Fibroblast of lung (primary cell): Measurements from ENCODE around the gene CYP2C9. TPM values are rescaled to one million over a fixed set of nuclear protein-coding genes. Genes with fewer than 3 reads are reported as not detected.

ENCODE experiments used
- DNase-seq, 2 donors: peaks; one replicate each; pipeline versions ENCODE4 v3.0.0 to v3.0.0-alpha.2; 2010; ENCODE audit warnings: low read depth in 2 of 2
- H2AFZ ChIP-seq: 2 replicates; pipeline ENCODE4 v1.5.1; 2012; ENCODE audit warnings: low read length, control low read depth, inconsistent platforms
- H3K27ac ChIP-seq: 2 replicates; pipeline ENCODE4 v1.5.1; 2011; ENCODE audit warnings: low read length, control low read depth; ENCODE audit not compliant: insufficient read depth
- H3K27me3 ChIP-seq: 2 replicates; pipeline ENCODE4 v1.5.1; 2011; ENCODE audit warnings: mild to moderate bottlenecking, low read length; ENCODE audit not compliant: control insufficient read depth, insufficient read depth
- H3K36me3 ChIP-seq: 2 replicates; pipeline ENCODE4 v1.5.1; 2011; ENCODE audit warnings: low read length; ENCODE audit not compliant: control insufficient read depth, insufficient read depth
- H3K4me1 ChIP-seq: 2 replicates; pipeline ENCODE4 v1.5.1; 2011; ENCODE audit warnings: low read length; ENCODE audit not compliant: control insufficient read depth, insufficient read depth; ENCODE audit errors: extremely low read depth
- H3K4me2 ChIP-seq: 2 replicates; pipeline ENCODE4 v1.5.1; 2011; ENCODE audit warnings: low read length, control low read depth; ENCODE audit not compliant: insufficient read depth; ENCODE audit errors: extremely low read depth
- H3K4me3 ChIP-seq, 4 experiments: fragments of 200-600 bp in 1 of 4; sonication (generic) in 1 of 4; replicated peaks in 1 of 4; 2 replicates each; pipeline ENCODE4 v1.5.1; 2011 to 2016; ENCODE audit warnings: low read length in 4 of 4, low read depth in 3 of 4, mild to moderate bottlenecking in 3 of 4, control low read depth in 2 of 4, inconsistent platforms in 1 of 4, mixed read lengths in 1 of 4; ENCODE audit not compliant: insufficient read depth in 1 of 4; ENCODE audit errors: control extremely low read depth in 1 of 4
- H3K79me2 ChIP-seq: 2 replicates; pipeline ENCODE4 v1.5.1; 2012; ENCODE audit warnings: mild to moderate bottlenecking, low read length, inconsistent platforms; ENCODE audit not compliant: control insufficient read depth, insufficient read depth
- H3K9ac ChIP-seq: 2 replicates; pipeline ENCODE4 v1.5.1; 2011; ENCODE audit warnings: mild to moderate bottlenecking, low read length, control low read depth; ENCODE audit not compliant: insufficient read depth
- H3K9me3 ChIP-seq: 2 replicates; pipeline ENCODE4 v1.5.1; 2012; ENCODE audit warnings: low read depth, low read length; ENCODE audit not compliant: control insufficient read depth, insufficient read depth
- H4K20me1 ChIP-seq: 2 replicates; pipeline ENCODE4 v1.5.1; 2011; ENCODE audit warnings: low read length; ENCODE audit not compliant: control insufficient read depth, insufficient read depth; ENCODE audit errors: extremely low read depth
- EZH2 ChIP-seq: IDR thresholded peaks from 2 replicates; pipeline ENCODE4 v1.5.1; 2012; ENCODE audit warnings: low read length, control low read depth, mild to moderate bottlenecking; ENCODE audit errors: missing control alignments
- polyA plus RNA-seq, 2 donors: library from polyadenylated mRNA; depleted of rRNA in 1 of 2; stranded (reverse) in 1 of 2; unstranded in 1 of 2; fragments of >200 nt; gene quantifications; 2 replicates each; pipeline ENCODE4 v1.2.1, GENCODE V29; 2011 to 2012; ENCODE audit warnings: missing spikeins in 1 of 2
- total RNA-seq: library from RNA; depleted of rRNA; stranded (reverse); fragments of >200 nt; gene quantifications from 2 replicates; pipeline ENCODE4 v1.2.1, GENCODE V29; 2014
- TF ChIP-seq, protein P1 (sequence below), 2 donors: IDR thresholded peaks in 1 of 2; conservative IDR thresholded peaks in 1 of 2; 1 replicate in 1 of 2; 2 replicates in 1 of 2; pipeline ENCODE4 v1.5.1; 2011 to 2012; ENCODE audit warnings: low read length in 2 of 2, control low read depth in 1 of 2, inconsistent platforms in 1 of 2, low read depth in 1 of 2, mild to moderate bottlenecking in 1 of 2

The CYP2C9 gene
- total and polyA plus RNA-seq, 2 donors (not counting 1 experiment from before 2014, with no cell fraction given) = not detected

DNA sequence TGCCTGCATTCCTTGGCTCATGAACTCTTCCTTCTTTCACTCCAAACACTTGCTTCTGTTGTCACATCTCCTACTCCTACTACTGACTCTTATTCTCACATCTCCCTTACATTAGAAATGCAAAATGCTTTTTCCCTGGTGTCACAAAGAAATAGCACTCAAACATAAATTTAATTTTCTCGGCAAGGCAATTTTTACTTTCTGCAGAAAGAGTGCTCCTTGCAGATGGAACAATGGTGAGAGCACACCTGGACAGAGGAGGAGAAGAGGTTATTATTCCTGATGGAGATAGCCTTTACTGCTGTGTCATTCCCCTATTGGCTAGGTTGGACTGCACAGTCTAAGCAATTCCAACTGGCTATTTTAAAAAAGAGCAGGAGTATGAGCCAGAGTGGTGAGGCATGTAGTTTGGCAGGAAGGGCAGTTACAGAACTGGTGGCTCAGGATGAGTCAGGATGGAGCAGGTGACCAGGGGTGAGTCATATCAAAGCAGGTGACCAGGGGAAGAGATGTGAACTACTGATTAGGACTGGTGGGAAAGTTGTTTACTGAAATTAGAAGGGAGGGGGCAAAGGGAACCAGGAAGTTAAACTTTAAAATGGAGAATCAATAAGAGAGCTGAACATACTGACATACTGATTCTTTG lies 52.9 kb downstream of the CYP2C9 start:
- Histone ChIP-seq H3K4me2 (no peak overlapping the region), H3K36me3 (no peaks in the 10 kb centered on the region), H3K79me2 (no peaks in the 10 kb centered on the region), H3K9ac (no peak overlapping the region), H3K4me1 (no peaks in the 10 kb centered on the region), H3K27me3 (no peaks in the 10 kb centered on the region), H2AFZ (no peak overlapping the region), H3K9me3 (no peaks in the 10 kb centered on the region), H3K27ac (no peak overlapping the region), H3K4me3 (no peak overlapping the region), H4K20me1 (no peaks in the 10 kb centered on the region)
- DNase-seq = no peak
- TF ChIP-seq, protein P1, sequence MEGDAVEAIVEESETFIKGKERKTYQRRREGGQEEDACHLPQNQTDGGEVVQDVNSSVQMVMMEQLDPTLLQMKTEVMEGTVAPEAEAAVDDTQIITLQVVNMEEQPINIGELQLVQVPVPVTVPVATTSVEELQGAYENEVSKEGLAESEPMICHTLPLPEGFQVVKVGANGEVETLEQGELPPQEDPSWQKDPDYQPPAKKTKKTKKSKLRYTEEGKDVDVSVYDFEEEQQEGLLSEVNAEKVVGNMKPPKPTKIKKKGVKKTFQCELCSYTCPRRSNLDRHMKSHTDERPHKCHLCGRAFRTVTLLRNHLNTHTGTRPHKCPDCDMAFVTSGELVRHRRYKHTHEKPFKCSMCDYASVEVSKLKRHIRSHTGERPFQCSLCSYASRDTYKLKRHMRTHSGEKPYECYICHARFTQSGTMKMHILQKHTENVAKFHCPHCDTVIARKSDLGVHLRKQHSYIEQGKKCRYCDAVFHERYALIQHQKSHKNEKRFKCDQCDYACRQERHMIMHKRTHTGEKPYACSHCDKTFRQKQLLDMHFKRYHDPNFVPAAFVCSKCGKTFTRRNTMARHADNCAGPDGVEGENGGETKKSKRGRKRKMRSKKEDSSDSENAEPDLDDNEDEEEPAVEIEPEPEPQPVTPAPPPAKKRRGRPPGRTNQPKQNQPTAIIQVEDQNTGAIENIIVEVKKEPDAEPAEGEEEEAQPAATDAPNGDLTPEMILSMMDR (conservative IDR thresholded peaks at IDR 0.05 in 1 of 2, IDR thresholded peaks at IDR 0.05 in 1 of 2; ENCODE audit: low read depth in 1 of 2, low read length in 2 of 2) = no peak
- TF ChIP-seq EZH2 = no peak

DNA sequence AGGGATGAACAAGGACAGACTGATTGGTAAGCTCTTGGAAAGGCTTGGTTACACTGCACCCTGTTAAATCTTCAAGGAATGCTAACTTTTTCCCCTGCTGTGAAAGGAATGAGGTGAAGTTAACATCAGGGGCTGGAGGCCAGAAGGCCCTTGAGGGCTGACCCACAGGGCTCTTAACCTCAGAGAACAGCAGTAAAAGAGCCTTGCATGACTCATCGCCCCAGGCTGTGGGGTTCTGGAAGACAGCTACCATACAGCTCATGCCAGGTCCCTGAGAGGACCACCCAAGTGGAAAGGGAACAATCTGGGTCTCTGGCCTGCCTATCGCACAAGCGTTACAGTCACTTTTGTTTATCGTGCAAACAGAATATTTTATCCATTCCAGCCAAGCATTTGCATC lies 54.4 kb downstream of the CYP2C9 start:
- no peaks in the 10 kb centered on the region for H3K4me1 ChIP-seq
- H3K27me3 ChIP-seq = no peaks in the 10 kb centered on the region
- H3K9me3 ChIP-seq = no peaks in the 10 kb centered on the region
- no peak overlapping the region for H3K4me3 ChIP-seq
- H4K20me1 ChIP-seq = no peaks in the 10 kb centered on the region
- no peak for DNase-seq
- no peak overlapping the region for H3K9ac ChIP-seq
- no peak overlapping the region for H3K4me2 ChIP-seq
- H3K36me3 ChIP-seq = no peaks in the 10 kb centered on the region
- no peaks in the 10 kb centered on the region for H3K79me2 ChIP-seq
- no peak overlapping the region for H3K27ac ChIP-seq
- no peak overlapping the region for H2AFZ ChIP-seq
- TF ChIP-seq, protein P1 (conservative IDR thresholded peaks at IDR 0.05 in 1 of 2, IDR thresholded peaks at IDR 0.05 in 1 of 2; ENCODE audit: low read depth in 1 of 2, low read length in 2 of 2) = no peak
- TF ChIP-seq EZH2 = no peak

DNA sequence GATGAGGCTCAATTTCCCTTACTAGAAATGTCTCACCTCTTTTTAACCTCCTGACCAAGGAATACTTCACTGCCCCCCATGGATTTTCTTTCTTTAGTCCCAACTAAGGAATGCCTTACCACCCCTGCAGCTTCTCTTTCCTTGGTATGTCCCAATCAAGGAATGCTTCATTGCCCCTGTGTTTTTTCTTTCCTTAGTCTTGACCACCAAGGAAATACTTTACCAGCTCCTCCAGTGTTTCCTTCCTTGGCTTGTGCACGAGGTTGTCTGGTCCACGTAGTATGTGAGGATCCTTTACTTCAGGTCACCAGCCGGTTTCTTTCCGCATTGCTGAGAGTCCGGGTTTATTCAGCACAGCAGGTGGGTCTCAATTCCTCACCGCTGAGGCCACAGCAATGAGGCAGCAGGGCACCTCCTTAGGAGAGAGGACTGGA lies 59.3 kb downstream of the CYP2C9 start:
- H3K27ac ChIP-seq = no peak overlapping the region
- TF ChIP-seq, protein P1 (conservative IDR thresholded peaks at IDR 0.05 in 1 of 2, IDR thresholded peaks at IDR 0.05 in 1 of 2; ENCODE audit: low read depth in 1 of 2, low read length in 2 of 2) = no peak

More for the DNA sequence above, 59.3 kb downstream of the CYP2C9 start:
- no peak overlapping the region for H3K9ac ChIP-seq
- no peaks in the 10 kb centered on the region for H3K4me1 ChIP-seq
- no peaks in the 10 kb centered on the region for H4K20me1 ChIP-seq
- H3K79me2 ChIP-seq = no peaks in the 10 kb centered on the region
- H3K4me2 ChIP-seq = no peak overlapping the region
- no peak overlapping the region for H3K4me3 ChIP-seq
- no peaks in the 10 kb centered on the region for H3K27me3 ChIP-seq
- H2AFZ ChIP-seq = no peak overlapping the region
- H3K36me3 ChIP-seq = no peaks in the 10 kb centered on the region
- DNase-seq = no peak
- H3K9me3 ChIP-seq = no peaks in the 10 kb centered on the region
